Heart left ventricle (tissue), 16 donors: ENCODE data around the gene TOLLIP. TPM values are rescaled to one million over a fixed set of nuclear protein-coding genes. Genes with fewer than 3 reads are reported as not detected.

ENCODE experiments used
- ATAC-seq, 4 donors: fragments of 200-7000 bp; cut with Tn5 transposase; one replicate each; pipeline ENCODE4 v1.9.1; 2020 to 2022; ENCODE audit warnings: moderate library complexity in 4 of 4, mild to moderate bottlenecking in 3 of 4, moderate number of reproducible peaks in 1 of 4
- DNase-seq, 5 donors: peaks; one replicate each; pipeline ENCODE4 v3.0.0-alpha.2; 2020
- H3K27ac ChIP-seq, 12 donors: fragments of 200-600 bp; sonication (generic) in 4 of 12; one replicate each; pipeline versions ENCODE4 v1.5.0 to v1.8.0; 2016 to 2022; ENCODE audit warnings: mild to moderate bottlenecking in 2 of 12
- H3K27me3 ChIP-seq, 9 donors: fragments of 200-600 bp; sonication (generic) in 2 of 9; one replicate each; pipeline versions ENCODE4 v1.5.1 to v1.8.0; 2016 to 2022; ENCODE audit warnings: mild to moderate bottlenecking in 3 of 9
- H3K36me3 ChIP-seq, 9 donors: fragments of 200-600 bp; sonication (generic) in 2 of 9; one replicate each; pipeline versions ENCODE4 v1.5.0 to v1.8.0; 2018 to 2022; ENCODE audit warnings: mild to moderate bottlenecking in 2 of 9
- H3K4me1 ChIP-seq, 12 donors: fragments of 200-600 bp; sonication (generic) in 4 of 12; one replicate each; pipeline versions ENCODE4 v1.5.0 to v1.8.0; 2016 to 2022; ENCODE audit warnings: mild to moderate bottlenecking in 3 of 12
- H3K4me3 ChIP-seq, 12 donors: fragments of 200-600 bp; sonication (generic) in 4 of 12; one replicate each; pipeline versions ENCODE4 v1.5.0 to v1.8.0; 2017 to 2022; ENCODE audit warnings: mild to moderate bottlenecking in 9 of 12, moderate library complexity in 4 of 12
- H3K9me3 ChIP-seq, 12 donors: fragments of 200-600 bp; sonication (generic) in 4 of 12; one replicate each; pipeline versions ENCODE4 v1.5.0 to v1.8.0; 2016 to 2022; ENCODE audit warnings: mild to moderate bottlenecking in 1 of 12
- POLR2A ChIP-seq, 2 donors: fragments of 450-650 bp; IDR thresholded peaks; one replicate each; pipeline ENCODE4 v1.6.1; 2017; ENCODE audit warnings: antibody characterized with exemption in 2 of 2, mild to moderate bottlenecking in 2 of 2, moderate library complexity in 2 of 2
- WGBS, 4 donors: extraction: QIAGEN DNeasy Blood & Tissue Kit in 2 of 4; methylation state at CpG; one replicate each; pipeline versions ENCODE4 v1.1.5 to v1.1.7; 2013 to 2018; 5-methylcytosine and 5-hydroxymethylcytosine counted together
- intact Hi-C, 10 donors: fragments of 100-400 bp; cut with DNase I; formaldehyde crosslinking; loops; one replicate each; pipeline versions ENCODE4 v1.11.1 to v1.14.2; 2022
- polyA plus RNA-seq, 2 donors: library from polyadenylated mRNA; stranded (reverse); fragments of 200-250 nt; gene quantifications; one replicate each; pipeline ENCODE4 v1.2.3, GENCODE V29; 2013
- total RNA-seq, 9 donors: library from RNA; depleted of rRNA in 2 of 9; stranded (reverse); fragments of >200 nt in 2 of 9; fragmentation: NEBNext Ultra II Directional in 3 of 9; extraction: Animal tissue kit (Norgen Biotek cat#: 25700) in 3 of 9; gene quantifications; one replicate each; pipeline versions ENCODE4 v1.1.0 to v1.2.4, GENCODE V29; 2016 to 2023
- TF ChIP-seq, protein P1 (sequence below), 12 donors: fragments of 200-600 bp; sonication (generic) in 4 of 12; IDR thresholded peaks; one replicate each; pipeline versions ENCODE4 v1.5.0 to v1.8.0; 2018 to 2022; ENCODE audit warnings: antibody characterized with exemption in 12 of 12, mild to moderate bottlenecking in 5 of 12
- donor health status: ischemic (EF 13 %, LVEDD 7.1; RV severe dilation, severe dysfunction).
- donor health status: healthy with polysubstance abuse.
- donor health status: DM: no; HTN: yes; CAD: no.
- donor health status: DM: no; HTN: no; CAD: no.
- donor health status: ischemic (EF 25% LVEDD 6.9; RV normal size, moderate dysfunction).
- donor health status: ischemic (EF 25% LVEDD 5.7; RV mildly dilated, moderate dysfunction).
- donor health status: healthy.
- donor health status: DM: yes; HTN: yes; CAD: no.
- donor health status: ischemic (EF 35%, LVEDD 5.7; RV mildly dilated, moderate dysfunction).
- donor health status: nonischemic (EF 11% LVEDD 7.7; RV severe dilation, severe dysfunction).
- donor health status: DM: yes; HTN: yes; CAD: no.
- donor health status: PGD.
- donor health status: ischemic (EF 29% LVEDD 5.4; RV normal size, mild dysfunction).
- donor health status: nonischemic (EF 23%, LVEDD 6.1; RV moderate dilation, normal function).

TOLLIP gene
- total and polyA plus RNA-seq, 11 donors = 27.4 to 57.2 (median 44.9) TPM

DNA sequence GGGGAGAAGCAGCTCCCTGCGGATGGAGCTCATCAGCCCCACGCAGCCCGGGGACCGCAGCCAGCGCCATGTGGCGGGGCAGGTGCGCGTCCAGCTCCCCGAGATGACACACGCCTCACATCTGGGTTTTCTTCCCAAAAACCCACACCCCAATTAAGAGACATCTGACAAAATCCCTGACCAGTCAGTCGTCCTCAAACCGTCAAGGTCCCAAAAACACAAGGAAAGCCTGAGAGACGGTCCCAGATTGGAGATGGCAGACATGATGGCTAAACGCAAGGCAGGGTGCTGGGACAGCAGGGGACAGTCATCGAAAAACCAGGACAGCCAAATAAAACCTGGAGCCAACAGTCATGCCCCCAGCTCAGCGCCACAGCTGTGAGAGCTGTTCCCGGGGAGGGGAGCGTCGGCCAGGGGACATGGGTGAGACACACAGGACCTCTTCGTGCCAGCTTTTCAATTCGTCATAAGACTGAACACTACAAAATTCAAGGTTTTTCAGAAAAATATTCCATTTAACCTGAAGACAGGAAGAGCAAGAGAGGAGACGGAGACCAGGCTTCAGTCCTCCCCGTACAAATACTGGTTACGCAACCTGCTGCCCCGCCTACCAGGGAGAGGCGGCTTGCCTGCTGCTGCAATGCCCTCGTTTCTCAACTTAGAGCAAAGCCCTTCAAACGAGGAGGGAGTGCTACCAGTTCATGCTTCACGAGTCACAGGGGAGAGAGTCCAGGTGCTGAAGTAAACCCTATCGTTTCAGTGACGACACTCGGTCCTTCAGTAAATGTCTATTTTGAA, 10.5 kb downstream of the TOLLIP start:
- 74 to 81% (median 76%) methylated on average over 32 of the region's 32 CpGs for whole genome bisulfite sequencing, 4 donors
- Histone ChIP-seq H3K4me3 (no peak overlapping the region), H3K27me3 (no peaks in the 10 kb centered on the region), H3K4me1 (peaks cover 0 to 50% (median 35%) of the 10 kb centered on the region in 12 donors), H3K9me3 (no peaks in the 10 kb centered on the region), H3K27ac (peak overlapping the region in 6 of 12 donors; percentile 17 to 63 (median 34)), H3K36me3 (peaks cover 0 to 34% (median 11%) of the 10 kb centered on the region in 9 donors)
- DNase-seq = peak; percentile 49 to 86 (median 85)
- TF ChIP-seq POLR2A (IDR thresholded peaks at IDR 0.05) = no peak
- TF ChIP-seq, protein P1, sequence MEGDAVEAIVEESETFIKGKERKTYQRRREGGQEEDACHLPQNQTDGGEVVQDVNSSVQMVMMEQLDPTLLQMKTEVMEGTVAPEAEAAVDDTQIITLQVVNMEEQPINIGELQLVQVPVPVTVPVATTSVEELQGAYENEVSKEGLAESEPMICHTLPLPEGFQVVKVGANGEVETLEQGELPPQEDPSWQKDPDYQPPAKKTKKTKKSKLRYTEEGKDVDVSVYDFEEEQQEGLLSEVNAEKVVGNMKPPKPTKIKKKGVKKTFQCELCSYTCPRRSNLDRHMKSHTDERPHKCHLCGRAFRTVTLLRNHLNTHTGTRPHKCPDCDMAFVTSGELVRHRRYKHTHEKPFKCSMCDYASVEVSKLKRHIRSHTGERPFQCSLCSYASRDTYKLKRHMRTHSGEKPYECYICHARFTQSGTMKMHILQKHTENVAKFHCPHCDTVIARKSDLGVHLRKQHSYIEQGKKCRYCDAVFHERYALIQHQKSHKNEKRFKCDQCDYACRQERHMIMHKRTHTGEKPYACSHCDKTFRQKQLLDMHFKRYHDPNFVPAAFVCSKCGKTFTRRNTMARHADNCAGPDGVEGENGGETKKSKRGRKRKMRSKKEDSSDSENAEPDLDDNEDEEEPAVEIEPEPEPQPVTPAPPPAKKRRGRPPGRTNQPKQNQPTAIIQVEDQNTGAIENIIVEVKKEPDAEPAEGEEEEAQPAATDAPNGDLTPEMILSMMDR (IDR thresholded peaks at IDR 0.05) = no peak
- intact Hi-C loops = loop anchor here in 1 of 10 donors (10.0 kb wide), 1 partner anchor 216 kb away; no protein-coding TSS in a partner anchor
- peak; percentile 57 to 89 (median 80) for ATAC-seq

GRCh38 chr11:1297576-1298473, 11.6 kb downstream of the TOLLIP start:
- TF ChIP-seq POLR2A (IDR thresholded peaks at IDR 0.05) = no peak
- TF ChIP-seq, protein P1 (IDR thresholded peaks at IDR 0.05) = no peak
- ATAC-seq (peak; percentile 50 to 73 (median 61)), DNase-seq (peak in 2 of 5 donors; percentile 36 to 38)
- Histone ChIP-seq H3K27ac (peak overlapping the region in 3 of 12 donors; percentile 5 to 63 (median 17)), H3K36me3 (peaks cover 0 to 37% (median 22%) of the 10 kb centered on the region in 9 donors), H3K27me3 (no peaks in the 10 kb centered on the region), H3K4me1 (peaks cover 0 to 42% (median 29%) of the 10 kb centered on the region in 12 donors), H3K9me3 (no peaks in the 10 kb centered on the region), H3K4me3 (no peak overlapping the region)
- intact Hi-C loops = loop anchor here in 1 of 10 donors (10.0 kb wide), 1 partner anchor 217 kb away; no protein-coding TSS in a partner anchor
- 67 to 76% (median 69%) methylated on average over 23 to 31 of the region's 31 CpGs for WGBS, 4 donors

GRCh38 chr11:1297011-1297575, 12.3 kb downstream of the TOLLIP start:
- Histone ChIP-seq H3K36me3 (peaks cover 0 to 42% (median 27%) of the 10 kb centered on the region in 9 donors), H3K4me1 (peaks cover 0 to 39% (median 27%) of the 10 kb centered on the region in 12 donors), H3K9me3 (no peaks in the 10 kb centered on the region), H3K27me3 (no peaks in the 10 kb centered on the region), H3K27ac (no peak overlapping the region), H3K4me3 (no peak overlapping the region)
- intact Hi-C loops = loop anchor here in 1 of 10 donors (10.0 kb wide), 1 partner anchor 218 kb away; no protein-coding TSS in a partner anchor
- ATAC-seq (no peak), DNase-seq (peak in 2 of 5 donors; percentile 6 to 22)
- 94 to 98% (median 95%) methylated on average over 14 to 25 of the region's 25 CpGs for WGBS, 4 donors
- TF ChIP-seq, protein P1 (IDR thresholded peaks at IDR 0.05) = no peak
- TF ChIP-seq POLR2A (IDR thresholded peaks at IDR 0.05) = no peak
